ENCODE results near the gene PAPPA2.

The PAPPA2 gene

DNA sequence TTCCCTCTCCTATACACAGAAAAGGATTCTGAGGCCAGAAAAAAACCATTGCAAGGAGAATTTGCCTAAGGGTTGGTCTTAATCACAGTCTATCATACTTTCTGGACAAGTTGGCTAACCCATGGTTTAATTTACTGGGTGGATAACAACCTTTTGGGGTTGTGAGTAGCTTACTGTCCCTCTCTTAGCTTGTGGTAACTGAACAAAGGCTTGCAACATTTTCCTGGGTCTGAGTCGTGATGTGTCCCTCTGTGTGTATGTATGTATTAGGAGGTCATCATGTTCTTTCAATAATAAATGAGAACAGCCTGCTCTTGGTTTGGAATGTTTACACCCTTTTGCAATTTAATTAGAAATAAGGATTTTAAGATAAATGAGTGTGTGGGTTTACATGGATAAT lies 36.7 kb downstream of the PAPPA2 start:
- DNase-seq = no peak

DNA sequence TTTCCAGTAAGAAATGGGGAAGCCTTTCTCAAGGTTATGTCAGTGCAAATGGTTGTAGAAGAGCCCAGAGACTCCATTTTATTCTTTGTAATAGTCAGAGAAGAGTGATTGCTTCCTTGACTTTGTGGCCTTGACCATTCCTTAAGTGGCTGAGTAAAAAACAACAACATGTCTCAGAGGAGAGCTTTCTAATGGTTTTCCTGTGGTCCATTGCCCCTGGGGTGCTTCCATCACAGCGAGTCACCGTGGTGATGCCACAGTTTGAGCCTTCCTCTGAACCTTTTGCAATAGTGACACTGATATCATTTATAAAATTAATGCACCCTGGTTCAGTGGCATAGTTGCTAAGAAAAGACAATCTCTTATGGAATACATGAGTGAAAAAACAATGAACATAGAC lies 38.6 kb downstream of the PAPPA2 start:
- DNase-seq = no peak

DNA sequence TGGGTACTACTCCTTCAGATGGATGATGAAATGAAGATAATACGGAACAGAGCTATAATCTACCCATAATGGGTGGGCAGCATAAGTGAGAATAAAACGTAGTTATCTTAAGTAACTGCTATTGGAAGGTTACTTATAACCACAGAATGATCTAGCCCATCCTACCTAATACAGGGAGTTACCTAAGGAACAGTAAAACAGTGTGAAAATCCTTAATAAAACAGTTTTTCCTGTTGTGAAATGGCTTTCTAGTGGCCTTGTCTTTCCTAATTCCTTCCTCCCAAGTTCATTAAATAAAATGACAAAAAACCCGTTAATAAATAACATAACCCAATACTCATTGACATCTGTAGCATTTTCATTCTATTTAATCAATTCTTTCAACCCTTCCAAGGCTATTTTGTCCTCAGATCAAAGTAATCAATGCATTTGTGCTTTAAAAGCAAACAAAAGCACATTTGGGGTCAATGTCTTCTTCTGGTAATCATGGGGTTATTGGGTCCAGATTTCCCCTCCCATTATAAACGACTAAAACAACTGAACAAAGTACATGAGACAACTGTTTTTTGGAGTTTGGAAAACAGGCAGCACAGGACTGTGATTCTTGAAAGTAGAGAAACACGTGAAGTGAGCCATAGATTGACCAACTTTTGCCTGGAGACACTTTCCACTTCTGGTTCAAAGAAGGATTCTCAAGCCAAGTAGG lies 42.0 kb downstream of the PAPPA2 start:
- DNase-seq = no peak

DNA sequence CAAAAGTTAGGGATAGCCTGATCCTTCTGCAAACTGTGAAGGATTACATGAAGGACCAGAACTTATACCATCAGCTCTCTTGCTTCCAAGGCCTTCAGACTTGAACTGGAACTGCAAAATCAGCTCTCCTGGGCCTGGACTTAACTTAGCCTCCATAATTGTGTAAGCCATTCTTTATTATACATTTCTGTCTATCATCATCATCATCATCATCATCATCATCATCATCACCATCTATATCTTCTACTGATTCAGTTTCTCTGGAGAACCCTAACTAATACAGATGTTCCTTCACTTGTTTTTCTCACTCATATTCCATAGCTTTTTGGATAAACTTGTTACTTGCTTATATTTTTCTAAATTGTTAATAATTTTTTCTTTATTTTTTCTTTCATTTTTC lies 50.0 kb downstream of the PAPPA2 start:
- DNase-seq = no peak

DNA sequence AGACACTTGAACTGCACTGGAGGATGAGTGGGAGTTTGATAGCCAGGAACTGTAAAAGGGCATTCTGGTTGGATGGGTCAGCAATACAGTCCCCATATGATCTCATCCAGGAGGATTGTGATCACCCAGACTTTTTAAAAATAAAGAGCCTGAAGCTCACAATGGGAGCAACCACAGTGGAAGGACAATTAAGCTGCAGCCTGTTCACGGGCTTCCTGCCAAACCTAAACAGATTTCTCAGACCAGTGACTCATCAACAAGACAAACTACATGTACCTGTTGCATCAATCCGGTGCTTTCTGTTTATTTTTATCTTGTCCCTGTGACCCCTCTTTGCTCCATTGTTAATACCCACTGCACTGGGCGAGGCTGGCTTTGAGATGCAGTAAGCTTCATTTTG lies 52.3 kb downstream of the PAPPA2 start:
- no peak for DNase-seq

DNA sequence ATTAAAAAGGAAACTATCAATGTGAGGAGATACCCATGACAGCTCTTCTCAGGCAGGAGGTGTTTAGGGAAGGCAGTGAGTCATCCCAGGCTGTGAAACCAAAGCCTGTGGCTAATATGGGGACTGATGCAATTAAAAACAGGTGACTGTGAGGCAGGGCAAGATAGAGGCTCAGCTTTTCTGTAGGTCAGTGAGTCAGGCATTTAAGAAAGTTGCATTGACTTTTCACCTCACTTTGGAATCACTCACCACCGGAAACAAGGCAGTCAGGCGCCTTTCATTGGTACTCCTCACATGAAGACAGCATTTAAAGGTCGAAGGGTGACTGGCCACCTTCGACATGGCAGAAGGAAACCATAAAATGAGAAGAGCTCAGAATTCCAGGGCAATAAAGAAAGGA lies 54.5 kb downstream of the PAPPA2 start:
- DNase-seq = no peak

DNA sequence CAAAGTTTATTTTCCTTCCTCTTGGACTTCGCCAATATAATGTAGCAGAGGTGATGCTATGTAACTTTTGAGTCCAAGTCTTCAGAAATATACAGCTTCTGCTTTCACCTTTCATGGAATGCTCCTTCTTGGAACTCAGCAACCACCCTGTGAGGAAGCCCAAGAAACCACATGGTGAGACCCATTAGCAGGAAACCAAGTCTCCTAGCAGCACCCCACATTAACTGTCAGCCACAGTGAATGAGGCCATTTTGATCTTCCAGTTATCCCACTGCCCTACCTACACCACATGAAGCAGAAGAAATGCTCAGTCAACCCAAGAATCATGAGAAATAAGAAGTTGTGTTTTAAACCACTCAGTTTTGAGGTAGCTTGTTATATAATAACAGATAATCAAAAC lies 58.2 kb downstream of the PAPPA2 start:
- DNase-seq = no peak

DNA sequence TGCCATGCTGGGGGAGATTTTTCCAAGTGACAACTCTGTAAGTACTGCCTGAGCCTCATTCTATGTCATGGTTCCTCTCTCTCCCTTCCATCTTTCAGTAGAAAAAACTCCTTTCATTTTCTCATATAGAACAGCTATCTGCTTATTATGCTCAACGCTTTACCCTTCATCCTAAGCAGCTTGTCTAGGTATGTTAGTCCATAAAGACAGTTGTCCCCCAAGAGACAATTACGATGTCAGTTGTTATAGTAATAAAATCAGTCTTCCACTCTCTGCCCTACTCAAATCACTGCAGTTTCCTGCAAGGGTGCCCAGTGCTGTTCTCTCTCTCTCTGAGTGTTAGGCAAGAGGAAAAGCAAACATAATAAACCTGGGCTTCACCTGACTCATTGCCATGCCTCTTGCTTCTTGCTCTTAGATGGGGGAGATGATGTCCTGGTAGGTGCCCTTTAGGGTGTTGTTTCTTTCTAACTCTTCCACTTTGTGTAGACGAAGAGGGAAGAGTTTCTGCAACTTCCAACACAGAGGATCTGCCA lies 59.4 kb downstream of the PAPPA2 start:
- DNase-seq = no peak

DNA sequence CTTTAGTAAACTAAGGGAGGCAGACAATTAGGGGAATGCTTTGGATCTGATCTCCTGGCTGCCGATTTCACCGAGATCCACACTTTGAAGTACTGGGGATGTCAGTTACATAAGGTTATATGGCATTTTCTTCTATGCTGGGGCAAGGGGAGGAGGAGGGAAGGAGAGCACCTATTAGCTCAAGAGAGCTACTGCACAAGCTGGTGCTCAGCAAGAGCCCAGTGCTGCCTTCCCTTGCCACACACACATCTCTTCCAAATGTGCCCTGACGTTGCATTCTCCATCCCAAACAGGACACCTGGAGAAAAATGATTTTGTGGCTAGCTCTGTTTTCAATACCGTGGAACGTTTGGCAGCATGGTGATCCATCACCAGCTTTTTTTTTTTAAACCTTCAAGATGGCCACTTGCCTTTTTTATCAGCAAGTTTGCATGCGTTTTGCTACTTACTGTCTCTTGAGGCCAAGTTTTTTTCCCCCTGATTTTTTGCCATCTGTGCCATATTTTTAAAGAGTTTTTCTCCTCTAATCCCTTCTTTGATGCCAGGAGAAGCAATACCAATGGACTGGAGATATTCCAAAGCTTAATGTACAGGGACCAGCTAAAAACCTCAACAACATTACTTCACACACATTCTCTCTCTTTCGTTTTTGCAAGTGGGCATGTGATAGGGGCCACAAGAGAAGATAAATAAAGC lies 66.6 kb downstream of the PAPPA2 start:
- DNase-seq = no peak

DNA sequence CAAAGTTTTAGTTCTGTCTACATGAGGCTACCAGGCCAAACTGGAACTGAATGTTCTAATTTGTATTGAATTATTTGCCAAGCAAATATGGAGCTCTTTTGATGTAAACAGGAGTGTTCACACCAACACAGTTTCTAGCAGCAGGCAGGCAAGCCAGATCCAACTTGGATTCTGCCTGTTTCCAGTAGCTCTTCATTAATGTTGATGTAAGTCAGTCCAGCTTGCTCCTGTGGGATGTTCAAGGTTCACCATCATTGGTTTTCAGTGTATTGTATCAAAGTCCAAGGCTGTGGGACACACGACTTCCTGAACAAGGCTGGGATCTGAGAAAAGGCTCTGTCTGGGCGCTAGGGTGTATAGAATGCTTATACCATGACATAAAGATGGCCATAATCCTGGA lies 68.1 kb downstream of the PAPPA2 start:
- DNase-seq = no peak

DNA sequence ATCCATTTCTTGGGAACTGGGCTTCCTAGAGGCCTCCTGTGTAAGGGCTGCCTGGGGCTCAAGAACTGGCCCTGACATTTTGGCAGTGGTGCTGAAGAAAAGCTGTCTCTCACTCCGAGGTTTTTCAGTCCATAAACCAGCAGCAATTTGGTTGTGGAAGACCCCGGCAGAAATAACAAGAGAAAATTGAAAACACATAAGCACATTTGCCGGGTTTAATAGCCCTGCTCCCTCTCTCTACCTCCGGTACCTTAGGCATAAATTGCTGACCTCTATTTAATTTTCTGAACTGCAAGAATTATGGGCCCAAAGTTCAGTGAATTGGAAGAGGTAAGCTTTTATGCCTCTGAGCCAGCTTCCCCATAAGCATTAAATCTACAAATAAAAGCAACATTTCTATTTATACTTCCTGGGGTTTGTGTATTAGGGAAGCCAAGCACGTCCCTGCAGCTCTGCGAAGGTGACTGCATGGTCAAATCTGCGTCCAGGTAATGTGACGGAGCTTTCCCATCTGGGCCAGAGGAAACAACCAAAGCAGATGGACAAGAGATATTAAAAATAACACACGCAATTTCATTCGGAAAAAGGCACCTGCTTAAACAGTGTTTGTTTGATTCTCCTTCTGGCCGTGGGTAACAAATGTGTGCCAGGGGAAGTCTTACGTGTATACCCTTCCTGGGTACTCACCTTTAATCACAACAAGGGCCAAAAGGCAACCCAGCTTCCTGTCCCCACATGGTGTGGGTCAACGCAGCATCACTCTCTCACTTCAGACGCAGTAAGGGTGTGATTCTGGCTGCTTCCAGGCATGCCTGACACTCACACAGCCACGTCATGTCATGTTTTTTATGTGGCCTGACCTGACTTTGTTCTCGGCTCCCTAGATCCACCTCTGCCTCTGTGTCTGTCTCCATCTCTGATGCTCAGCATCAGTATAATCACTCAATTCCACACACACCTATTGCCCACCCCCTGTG lies 69.2 kb downstream of the PAPPA2 start:
- no peak for DNase-seq

DNA sequence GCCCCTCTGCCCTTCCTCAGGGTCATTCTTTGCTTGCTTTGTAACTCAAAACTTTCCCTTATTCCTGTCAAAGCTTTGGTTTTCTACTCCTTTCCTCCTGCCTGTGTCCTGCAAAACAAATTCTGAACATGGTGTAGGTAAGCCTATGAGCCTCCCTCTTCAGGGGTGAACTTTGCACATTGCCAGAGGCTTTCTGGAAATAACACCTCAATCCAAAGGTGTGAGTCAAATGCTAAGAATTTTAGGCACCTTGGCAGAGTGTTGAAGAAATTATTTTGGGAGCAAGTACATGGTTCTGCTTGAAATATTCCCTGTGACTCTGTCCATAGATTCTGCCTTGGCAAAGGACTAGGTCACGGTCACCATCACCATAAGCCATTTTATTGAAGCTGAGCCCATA lies 70.0 kb downstream of the PAPPA2 start:
- no peak for DNase-seq

DNA sequence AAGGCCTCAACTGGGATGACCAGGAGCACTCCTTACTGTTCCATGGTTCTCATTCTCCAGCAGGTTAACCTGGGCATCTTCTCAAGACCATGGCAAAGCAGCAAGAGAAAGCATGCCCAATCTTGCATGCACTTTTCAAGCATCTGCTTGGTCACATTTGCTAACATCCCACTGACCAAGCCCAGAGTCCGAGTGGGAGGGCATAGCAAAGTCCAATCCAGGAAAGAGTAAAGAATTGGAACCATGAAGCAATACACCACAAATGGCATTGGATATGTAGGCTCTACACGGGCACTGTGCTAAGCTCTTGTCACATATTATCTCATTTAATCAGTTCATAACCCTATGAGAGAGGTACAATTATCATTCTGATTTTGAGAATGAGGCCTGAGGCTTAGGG lies 73.6 kb downstream of the PAPPA2 start:
- DNase-seq = no peak

DNA sequence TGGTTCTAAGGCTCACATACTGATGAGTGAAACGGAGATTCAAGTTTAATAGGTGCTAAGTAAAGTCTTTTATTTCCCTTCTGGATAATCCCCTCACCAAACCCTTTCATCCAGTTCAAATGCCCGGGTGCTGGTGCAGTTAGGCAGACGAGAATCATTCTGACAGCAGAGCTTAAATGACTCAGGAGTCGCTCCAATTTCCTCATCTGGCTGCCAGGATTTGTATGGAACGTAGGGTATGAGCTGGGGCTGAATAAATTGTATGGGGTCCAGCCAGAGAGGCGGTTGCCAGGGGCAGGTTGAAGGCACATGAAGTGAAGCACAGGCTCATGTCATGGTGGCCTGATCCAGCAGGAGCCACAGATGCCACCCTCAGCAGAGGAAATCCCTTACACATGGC lies 76.0 kb downstream of the PAPPA2 start:
- no peak for DNase-seq

DNA sequence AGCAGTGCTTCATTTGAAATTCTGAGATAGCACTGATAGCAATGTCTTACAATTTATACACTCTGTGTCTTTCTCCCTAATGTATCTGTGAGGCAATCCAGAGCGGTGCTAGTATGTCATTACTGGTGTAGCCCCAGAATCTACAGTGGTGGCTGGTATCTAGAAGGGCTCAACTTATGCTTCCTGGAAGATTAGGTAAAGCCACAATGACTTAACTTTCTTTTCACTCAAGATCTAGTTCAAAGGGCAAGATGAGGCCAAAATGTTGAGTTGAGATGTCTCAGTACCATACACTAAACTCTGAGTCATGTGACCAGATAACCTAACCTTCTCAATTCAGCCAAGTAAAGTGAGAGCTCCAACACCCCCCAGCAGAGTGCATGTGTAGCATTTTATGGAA lies 77.5 kb downstream of the PAPPA2 start:
- DNase-seq = no peak

DNA sequence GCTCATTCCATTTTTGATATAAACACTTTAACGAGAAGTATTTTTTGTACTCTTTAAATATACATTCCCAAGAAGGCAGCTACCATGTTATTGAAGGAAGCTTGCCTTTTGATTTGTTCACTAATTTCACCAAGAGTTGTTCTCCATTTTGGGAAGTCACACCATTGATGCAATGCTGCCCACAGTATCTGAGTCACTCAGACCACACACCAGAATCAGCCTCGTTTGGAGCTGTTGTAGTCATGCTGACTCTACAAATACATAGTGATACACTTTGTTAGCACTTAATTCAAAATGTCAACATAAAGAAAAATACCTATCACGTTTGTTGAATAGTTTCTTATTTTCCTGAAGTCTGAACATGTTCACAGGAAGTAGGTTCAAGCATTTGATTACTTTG lies 78.7 kb downstream of the PAPPA2 start:
- no peak for DNase-seq

DNA sequence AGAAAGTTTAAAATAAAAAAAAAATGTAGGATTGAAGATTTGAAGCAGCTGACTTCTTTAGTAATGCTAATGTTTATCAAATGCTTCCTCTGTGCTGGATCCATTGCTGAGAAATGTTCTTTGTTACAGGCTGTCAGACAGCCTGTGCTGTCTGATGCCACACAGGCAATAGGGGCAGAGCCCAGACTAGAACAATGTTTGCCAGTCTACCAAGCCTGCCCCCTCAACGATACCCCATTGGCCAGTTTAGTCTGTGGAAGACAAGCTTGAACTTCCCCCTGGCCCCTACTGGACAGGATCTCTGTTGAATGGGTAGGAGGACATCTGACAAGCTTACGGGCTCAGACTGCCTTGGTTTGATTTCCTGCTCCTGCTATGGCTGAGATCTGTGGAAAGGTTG lies 79.4 kb downstream of the PAPPA2 start:
- no peak for DNase-seq

DNA sequence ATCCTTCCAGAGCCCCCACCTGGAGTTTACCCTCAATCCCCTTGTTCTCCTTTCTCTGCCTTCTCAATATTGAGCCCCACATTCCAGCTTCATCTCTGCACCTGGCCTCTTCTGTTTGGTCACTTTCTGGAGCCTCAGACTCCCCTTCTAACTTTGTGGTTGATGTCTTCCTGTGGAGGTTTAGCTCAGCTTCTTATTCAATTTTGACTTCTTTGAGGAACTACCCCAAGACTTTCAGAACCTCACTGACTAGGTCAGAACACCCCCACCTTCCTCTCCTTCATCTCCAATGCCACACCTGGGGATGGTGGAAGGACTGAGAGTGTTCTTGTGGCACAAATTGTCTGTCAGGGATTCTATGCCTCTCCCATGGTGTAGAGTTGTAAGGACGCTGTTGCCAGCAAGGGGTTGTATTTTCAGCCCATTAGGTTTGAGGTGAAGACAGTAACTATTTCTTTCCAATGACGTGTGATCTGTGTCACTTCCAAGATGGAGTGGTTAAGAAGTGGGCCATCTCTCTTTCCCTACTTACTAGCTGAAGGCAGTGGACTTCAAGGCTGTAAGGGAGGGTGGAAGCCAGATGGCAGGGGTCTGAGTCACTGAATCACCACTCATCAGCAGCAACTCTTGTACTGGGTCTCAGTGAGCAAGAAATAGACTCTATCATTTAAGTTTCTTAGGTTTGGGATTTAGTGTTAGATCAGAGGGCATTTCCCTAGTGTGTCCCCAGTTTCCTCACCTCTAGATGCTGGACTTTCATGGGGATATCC lies 80.6 kb downstream of the PAPPA2 start:
- DNase-seq = no peak

DNA sequence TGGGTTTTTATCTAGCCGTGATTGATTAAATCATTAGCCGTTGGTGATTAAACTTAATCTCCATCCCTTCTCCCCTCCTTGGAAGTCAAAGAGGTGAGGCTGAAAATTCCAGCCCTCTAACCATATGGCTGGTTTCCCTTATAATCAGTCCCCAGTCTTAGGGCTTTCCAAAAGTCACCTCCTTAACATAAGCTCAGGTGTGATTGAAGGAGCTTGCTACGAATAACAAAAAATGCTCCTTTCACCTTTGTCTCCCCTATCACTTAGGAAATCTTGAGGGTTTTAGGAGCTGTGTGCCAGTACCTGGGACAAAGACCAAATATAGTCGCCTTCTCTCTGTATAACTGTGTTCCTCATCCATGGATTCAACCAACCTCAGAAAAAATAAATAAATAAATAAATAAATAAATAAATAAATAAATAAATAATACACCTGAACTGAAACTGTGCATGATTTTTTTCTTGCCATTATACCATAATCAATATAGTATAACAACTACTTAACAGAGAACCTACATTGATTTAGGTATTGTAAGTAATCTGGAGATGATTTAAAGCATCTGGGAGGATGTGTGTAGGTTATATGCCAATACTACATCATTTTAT lies 82.2 kb downstream of the PAPPA2 start:
- DNase-seq = no peak

DNA sequence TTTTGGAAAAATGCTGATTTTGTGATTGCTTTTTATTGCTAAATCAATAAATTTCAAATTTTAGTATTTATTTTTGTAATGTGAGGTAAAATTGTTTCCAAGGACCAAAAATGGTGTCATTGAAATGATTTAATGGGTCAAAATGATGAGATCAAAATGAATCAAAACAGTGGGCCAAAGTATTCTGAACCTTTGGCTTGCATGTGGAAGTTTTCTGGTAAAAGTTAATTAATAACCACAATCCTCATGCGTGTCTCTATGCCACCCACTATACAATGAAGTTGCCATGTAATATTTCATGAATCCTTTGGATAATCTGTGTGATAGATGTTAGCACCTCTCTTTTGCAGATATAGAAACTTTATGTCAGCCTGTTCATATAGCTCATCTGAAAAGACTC lies 83.8 kb downstream of the PAPPA2 start:
- DNase-seq = no peak

DNA sequence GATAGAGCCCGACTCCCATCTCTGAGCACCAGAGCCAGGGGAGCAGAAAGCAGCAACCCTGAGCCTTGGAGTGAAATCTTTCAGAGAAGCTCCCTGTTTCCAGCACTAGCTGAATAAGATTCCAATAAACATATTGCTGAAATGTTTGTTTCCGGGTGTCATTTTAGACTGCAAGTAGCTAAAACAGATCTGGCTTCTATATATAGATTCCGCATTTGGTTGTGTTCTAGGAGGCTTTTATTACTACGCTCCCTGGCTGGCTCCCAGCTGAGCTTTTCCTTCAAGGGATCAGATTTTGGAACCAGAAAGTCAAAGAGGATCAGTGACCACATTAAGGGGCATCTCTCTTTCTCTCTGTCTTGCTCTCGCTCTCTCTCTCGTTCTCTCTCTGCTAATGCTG lies 88.2 kb downstream of the PAPPA2 start:
- no peak for DNase-seq
